HG02840 (cell line): ENCODE results near the gene MGLL.

Experiments
- ATAC-seq: cut with Tn5 transposase; IDR thresholded peaks from one replicate; pipeline ENCODE4 v1.9.1; 2021; ENCODE audit warnings: mild to moderate bottlenecking, moderate library complexity, moderate number of reproducible peaks; ENCODE audit not compliant: unreplicated experiment, low FRiP score

MGLL gene

GRCh38 chr3:127761441-127761801 lies 60.9 kb downstream of the MGLL start:
- ATAC-seq, result no peak

- ATAC-seq, result no peak
Observed at GRCh38 chr3:127760791-127761440, 61.4 kb downstream of the MGLL start.

- no peak for ATAC-seq
Observed at GRCh38 chr3:127760361-127760760, 62.0 kb downstream of the MGLL start.

- no peak for ATAC-seq
Observed at GRCh38 chr3:127759826-127760225, 62.5 kb downstream of the MGLL start.

GRCh38 chr3:127758013-127758412 lies 64.3 kb downstream of the MGLL start:
- no peak for ATAC-seq

GRCh38 chr3:127755305-127755681 lies 67.0 kb downstream of the MGLL start:
- no peak for ATAC-seq

- ATAC-seq, result no peak
Observed at GRCh38 chr3:127754411-127755304, 67.7 kb downstream of the MGLL start.

- no peak for ATAC-seq
Observed at GRCh38 chr3:127753898-127754410, 68.4 kb downstream of the MGLL start.

- no peak for ATAC-seq
Observed at GRCh38 chr3:127753338-127753737, 69.0 kb downstream of the MGLL start.

GRCh38 chr3:127751782-127752181 lies 70.5 kb downstream of the MGLL start:
- no peak for ATAC-seq

GRCh38 chr3:127751163-127751621 lies 71.1 kb downstream of the MGLL start:
- no peak for ATAC-seq

- ATAC-seq, result no peak
Observed at GRCh38 chr3:127750226-127751031, 71.9 kb downstream of the MGLL start.

- no peak for ATAC-seq
Observed at GRCh38 chr3:127749787-127750225, 72.5 kb downstream of the MGLL start.

- no peak for ATAC-seq
Observed at GRCh38 chr3:127749361-127749760, 73.0 kb downstream of the MGLL start.

GRCh38 chr3:127748754-127749327 lies 73.5 kb downstream of the MGLL start:
- no peak for ATAC-seq

- ATAC-seq, result no peak
Observed at GRCh38 chr3:127747751-127748521, 74.4 kb downstream of the MGLL start.

- ATAC-seq, result no peak
Observed at GRCh38 chr3:127747066-127747465, 75.2 kb downstream of the MGLL start.

GRCh38 chr3:127746400-127747057 lies 75.8 kb downstream of the MGLL start:
- ATAC-seq, result no peak
